PFSK-1 (cell line): ENCODE results near the gene MSH3.

Experiments used
- FOXP2 ChIP-seq: optimal IDR thresholded peaks from 2 replicates; pipeline ENCODE3; 2011; ENCODE audit warnings: borderline replicate concordance, control low read depth, inconsistent platforms; ENCODE audit not compliant: insufficient read depth; ENCODE audit errors: extremely low read length, extremely low read depth
- POLR2AphosphoS5 ChIP-seq: IDR thresholded peaks from 2 replicates; pipeline ENCODE4 v1.6.1; 2012; ENCODE audit warnings: low read depth, mild to moderate bottlenecking, control low read depth, low read length, moderate library complexity
- REST ChIP-seq, 2 experiments: IDR thresholded peaks; 2 replicates each; pipeline versions ENCODE4 v1.6.1 to v1.8.0; 2011 to 2012; ENCODE audit warnings: low read depth in 2 of 2, low read length in 2 of 2, control low read depth in 1 of 2, inconsistent platforms in 1 of 2, mild to moderate bottlenecking in 1 of 2, moderate library complexity in 1 of 2; ENCODE audit not compliant: insufficient read depth in 1 of 2
- SIN3A ChIP-seq: IDR thresholded peaks from 2 replicates; pipeline ENCODE4 v1.6.1; 2012; ENCODE audit warnings: mild to moderate bottlenecking, low read length, moderate library complexity, borderline replicate concordance; ENCODE audit not compliant: insufficient read depth
- TAF1 ChIP-seq: IDR thresholded peaks from 2 replicates; pipeline ENCODE4 v1.6.1; 2012; ENCODE audit warnings: low read length, control low read depth, borderline replicate concordance; ENCODE audit not compliant: insufficient read depth

DNA sequence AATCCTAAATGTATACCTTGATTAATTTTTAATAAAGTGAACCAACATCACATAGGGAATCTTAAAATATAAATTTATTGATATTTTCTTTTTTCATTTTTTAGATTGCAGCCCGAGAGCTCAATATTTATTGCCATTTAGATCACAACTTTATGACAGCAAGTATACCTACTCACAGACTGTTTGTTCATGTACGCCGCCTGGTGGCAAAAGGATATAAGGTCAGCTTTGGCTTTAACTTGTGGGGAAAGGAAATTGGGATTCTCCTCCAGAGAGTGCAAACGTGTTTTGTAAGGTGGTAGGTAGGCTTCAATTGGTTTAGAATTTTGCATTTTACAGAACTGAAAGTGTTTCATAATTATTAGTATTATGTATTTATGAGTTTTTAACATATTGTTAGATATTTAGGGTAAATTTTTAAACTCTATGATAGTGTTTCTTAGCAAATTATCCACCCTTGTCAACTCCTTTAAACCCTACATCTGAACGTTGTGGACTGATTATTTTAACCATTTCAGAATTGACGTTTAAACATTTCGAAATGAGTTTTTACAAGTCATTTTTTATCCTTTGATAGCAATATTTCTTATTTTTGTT is 17.8 kb downstream of the MSH3 start:
- TF ChIP-seq TAF1 (no peak), POLR2AphosphoS5 (no peak), REST (IDR thresholded peaks at IDR 0.05; ENCODE audit: insufficient read depth in 1 of 2, low read depth in 2 of 2, low read length in 2 of 2) (no peak), SIN3A (no peak), FOXP2 (no peak)
